ENCODE data around the gene GPAT3.
"Not testable (repeated sequence)": the region's sequence is repeated elsewhere in the genome, so short reads cannot be mapped to it uniquely, and the experiment has no call there.

GPAT3 gene

DNA sequence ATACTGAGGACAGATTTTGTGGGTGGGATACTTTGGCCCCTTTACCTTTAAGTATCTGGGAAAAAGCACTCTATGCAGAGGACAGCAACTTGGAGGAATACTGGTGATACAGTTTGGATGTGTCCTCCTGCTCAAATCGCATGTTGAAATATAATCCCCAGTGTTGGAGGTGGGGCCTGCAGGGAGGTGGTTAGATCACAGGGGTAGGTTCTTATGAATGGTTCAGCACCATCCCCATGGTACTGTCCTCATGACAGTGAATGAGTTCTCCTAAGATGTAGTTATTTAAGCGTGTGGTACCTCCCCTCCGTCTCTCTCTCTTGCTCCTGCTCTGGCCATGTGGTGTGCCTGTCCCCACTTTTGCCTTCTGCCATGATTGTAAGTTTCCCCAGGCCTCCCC lies 24.6 kb downstream of the GPAT3 start:
- Histone ChIP-seq H3K36me3 (replicated peaks) (no peaks in the 10 kb centered on the region; the same call in 1 of the 2 replicates), H3K4me3 (no peak overlapping the region), H3K27me3 (ENCODE audit: low read depth) (no peaks in the 10 kb centered on the region), H3K4me1 (no peaks in the 10 kb centered on the region), H3K9me3 (no peaks in the 10 kb centered on the region)
- in situ Hi-C loops (cut with MboI; ENCODE audit: low sequenced_read_pairs) = no loop called here
- DNase-seq (ENCODE audit: low spot score in 2 of 2) = no peak

DNA sequence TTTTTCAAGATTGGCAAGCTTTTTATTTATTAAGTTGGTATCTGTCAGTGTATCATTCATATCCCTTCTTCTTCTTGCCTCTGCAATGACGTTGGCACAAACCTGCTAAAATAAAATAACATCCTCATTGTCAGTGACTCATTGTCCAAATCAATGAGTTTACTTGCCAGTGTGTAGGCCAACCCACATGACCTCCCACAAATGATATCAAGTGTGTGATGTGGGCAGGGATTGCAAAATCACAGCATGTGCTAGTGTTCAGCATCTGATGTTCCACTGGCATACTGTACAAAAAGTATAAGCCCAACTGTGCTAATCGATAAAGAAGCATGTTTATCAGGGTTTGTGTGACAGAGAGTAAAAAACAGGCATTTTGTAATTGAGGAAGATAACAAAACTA lies 25.5 kb downstream of the GPAT3 start:
- DNase-seq (ENCODE audit: low spot score in 2 of 2) = no peak
- Histone ChIP-seq H3K27me3 (ENCODE audit: low read depth) (no peaks in the 10 kb centered on the region), H3K9me3 (no peaks in the 10 kb centered on the region), H3K36me3 (replicated peaks) (no peaks in the 10 kb centered on the region; the same call in 1 of the 2 replicates), H3K4me1 (no peaks in the 10 kb centered on the region), H3K4me3 (no peak overlapping the region)
- in situ Hi-C loops (cut with MboI; ENCODE audit: low sequenced_read_pairs) = no loop called here

DNA sequence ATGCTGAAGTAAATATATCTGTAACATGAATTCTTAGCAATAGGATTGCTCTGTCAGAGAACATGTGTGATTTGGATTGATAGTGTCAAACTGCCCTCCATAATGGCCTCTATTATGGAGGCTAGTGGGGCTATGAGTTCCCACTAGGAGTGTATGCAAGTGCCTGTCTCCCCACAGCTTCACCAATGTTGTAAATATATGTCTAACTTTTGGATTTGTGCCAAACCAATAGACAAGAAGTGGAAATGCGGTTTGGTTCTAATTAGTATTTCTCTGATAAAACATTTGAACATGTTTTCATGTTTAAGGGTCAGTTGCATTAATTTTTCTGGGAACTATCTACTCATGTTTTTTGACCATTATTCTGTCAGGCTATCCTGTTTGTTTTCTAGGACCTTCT lies 28.1 kb downstream of the GPAT3 start:
- Histone ChIP-seq H3K9me3 (no peaks in the 10 kb centered on the region), H3K4me3 (no peak overlapping the region), H3K36me3 (replicated peaks) (no peaks in the 10 kb centered on the region; the same call in 1 of the 2 replicates), H3K4me1 (no peaks in the 10 kb centered on the region), H3K27me3 (ENCODE audit: low read depth) (no peaks in the 10 kb centered on the region)
- no peak for DNase-seq (ENCODE audit: low spot score in 2 of 2)
- in situ Hi-C loops (cut with MboI; ENCODE audit: low sequenced_read_pairs) = no loop called here

DNA sequence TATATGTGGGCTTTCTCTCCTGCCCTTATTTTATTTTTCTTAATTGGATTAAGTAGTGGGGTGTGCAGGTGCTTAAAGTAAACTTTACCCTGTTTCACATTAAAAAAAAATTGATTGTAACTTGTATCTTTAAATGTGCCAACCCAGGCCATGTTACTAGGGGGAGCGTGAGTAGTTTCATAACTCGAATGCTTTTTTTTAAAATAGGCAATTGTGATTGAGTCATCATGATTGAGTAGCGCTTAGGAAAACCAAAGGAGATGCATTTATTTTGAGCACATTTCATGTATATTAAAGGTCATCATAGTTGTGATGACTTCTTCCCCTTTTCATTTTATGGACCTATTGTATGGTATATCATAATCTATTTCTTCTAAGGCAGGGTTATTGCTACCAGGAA lies 32.2 kb downstream of the GPAT3 start:
- H3K4me3 ChIP-seq = no peak overlapping the region
- DNase-seq (ENCODE audit: low spot score in 2 of 2) = no peak
- no peaks in the 10 kb centered on the region for H3K4me1 ChIP-seq
- H3K36me3 ChIP-seq (replicated peaks) = no peaks in the 10 kb centered on the region; the same call in 1 of the 2 replicates
- in situ Hi-C loops (cut with MboI; ENCODE audit: low sequenced_read_pairs) = no loop called here
- no peaks in the 10 kb centered on the region for H3K9me3 ChIP-seq
- no peaks in the 10 kb centered on the region for H3K27me3 ChIP-seq (ENCODE audit: low read depth)

DNA sequence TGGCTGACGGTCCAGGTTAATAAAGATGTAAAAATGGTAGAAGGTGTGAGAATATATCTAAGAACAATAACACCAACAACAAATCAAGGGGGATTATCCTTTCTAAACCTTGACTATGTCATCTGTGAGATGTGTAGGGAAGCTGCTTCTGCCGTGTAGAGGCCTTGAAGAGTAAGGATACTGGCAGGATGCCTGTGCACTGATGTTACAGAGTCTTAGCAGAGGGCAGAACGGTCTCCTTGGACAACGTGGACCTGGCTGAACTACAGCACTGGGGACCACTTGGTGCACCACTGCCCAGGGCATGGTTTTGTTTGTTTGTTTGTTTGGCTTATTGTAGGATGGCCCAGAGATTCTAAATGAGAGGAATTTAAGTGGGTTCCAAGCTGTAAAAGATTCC lies 33.5 kb downstream of the GPAT3 start:
- Histone ChIP-seq H3K27me3 (ENCODE audit: low read depth) (no peaks in the 10 kb centered on the region), H3K4me3 (no peak overlapping the region), H3K4me1 (no peaks in the 10 kb centered on the region), H3K9me3 (no peaks in the 10 kb centered on the region), H3K36me3 (replicated peaks) (no peaks in the 10 kb centered on the region; the same call in 1 of the 2 replicates)
- no peak for DNase-seq (ENCODE audit: low spot score in 2 of 2)
- in situ Hi-C loops (cut with MboI; ENCODE audit: low sequenced_read_pairs) = no loop called here

DNA sequence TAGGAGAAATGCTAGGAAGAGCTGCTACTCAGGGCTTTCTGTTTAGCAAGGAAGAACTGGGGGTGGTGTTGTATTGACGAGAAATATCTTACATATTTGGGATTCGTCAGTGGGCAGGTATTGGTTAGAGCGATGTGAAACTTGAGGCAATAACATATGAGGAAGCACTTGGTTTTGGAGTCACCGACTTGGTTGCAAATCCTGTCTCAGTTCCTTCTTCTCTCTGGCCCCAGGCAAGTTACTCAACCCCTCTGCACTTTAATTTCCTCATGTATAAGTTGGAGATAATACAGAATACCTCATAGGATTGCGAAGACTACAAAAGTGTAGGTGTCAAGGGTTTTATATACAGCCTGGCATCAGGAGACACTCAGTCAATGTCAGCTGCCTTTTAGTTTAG lies 34.1 kb downstream of the GPAT3 start:
- no peaks in the 10 kb centered on the region for H3K27me3 ChIP-seq (ENCODE audit: low read depth)
- H3K9me3 ChIP-seq = no peaks in the 10 kb centered on the region
- H3K4me1 ChIP-seq = no peaks in the 10 kb centered on the region
- in situ Hi-C loops (cut with MboI; ENCODE audit: low sequenced_read_pairs) = no loop called here
- no peak for DNase-seq (ENCODE audit: low spot score in 2 of 2)
- H3K36me3 ChIP-seq (replicated peaks) = no peaks in the 10 kb centered on the region; the same call in 1 of the 2 replicates
- no peak overlapping the region for H3K4me3 ChIP-seq

DNA sequence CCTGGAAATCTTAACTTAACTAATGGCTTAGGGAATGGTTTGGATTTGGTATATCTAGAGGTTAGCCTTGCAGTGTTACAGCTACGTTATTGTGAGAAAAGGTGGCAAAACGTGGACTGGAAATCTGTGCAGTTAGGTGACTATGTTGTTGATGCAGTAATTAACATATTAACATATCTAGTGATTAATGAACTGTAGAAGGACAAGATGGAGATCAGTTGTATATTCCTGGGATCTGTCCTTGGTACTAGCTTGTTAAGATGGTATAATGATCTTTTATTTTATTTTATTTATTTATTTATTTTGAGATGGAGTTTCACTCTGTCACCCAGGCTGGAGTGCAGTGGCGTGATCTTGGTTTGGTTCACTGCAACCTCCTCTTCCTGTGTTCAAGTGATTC lies 36.9 kb downstream of the GPAT3 start:
- Histone ChIP-seq H3K4me3 (no peak overlapping the region), H3K27me3 (ENCODE audit: low read depth) (no peaks in the 10 kb centered on the region), H3K36me3 (replicated peaks) (no peaks in the 10 kb centered on the region; the same call in 1 of the 2 replicates), H3K4me1 (no peaks in the 10 kb centered on the region), H3K9me3 (no peaks in the 10 kb centered on the region)
- in situ Hi-C loops (cut with MboI; ENCODE audit: low sequenced_read_pairs) = no loop called here
- no peak for DNase-seq (ENCODE audit: low spot score in 2 of 2)

DNA sequence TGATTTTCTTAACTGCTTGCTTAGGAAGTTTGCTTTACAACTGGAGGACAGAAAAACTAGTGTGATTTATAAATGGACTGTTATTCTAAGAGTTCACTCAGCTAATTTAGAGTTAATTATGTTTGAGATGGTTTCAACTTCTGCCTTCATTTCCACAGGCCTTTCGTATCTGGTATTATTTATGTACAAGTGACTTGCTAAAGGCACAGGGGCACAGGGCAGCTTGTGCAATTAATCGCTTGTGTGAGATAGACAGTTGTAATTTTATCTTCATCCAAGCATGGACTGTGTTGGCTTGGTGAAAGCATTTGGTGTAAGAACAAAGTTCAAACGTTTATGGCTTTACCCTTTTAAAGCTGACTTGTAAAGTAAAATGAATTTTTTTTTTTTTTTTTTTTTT lies 38.3 kb downstream of the GPAT3 start:
- Histone ChIP-seq H3K27me3 (ENCODE audit: low read depth) (no peaks in the 10 kb centered on the region), H3K36me3 (replicated peaks) (no peaks in the 10 kb centered on the region; the same call in 1 of the 2 replicates), H3K4me1 (no peaks in the 10 kb centered on the region), H3K9me3 (no peaks in the 10 kb centered on the region), H3K4me3 (no peak overlapping the region)
- in situ Hi-C loops (cut with MboI; ENCODE audit: low sequenced_read_pairs) = no loop called here
- no peak for DNase-seq (ENCODE audit: low spot score in 2 of 2)

DNA sequence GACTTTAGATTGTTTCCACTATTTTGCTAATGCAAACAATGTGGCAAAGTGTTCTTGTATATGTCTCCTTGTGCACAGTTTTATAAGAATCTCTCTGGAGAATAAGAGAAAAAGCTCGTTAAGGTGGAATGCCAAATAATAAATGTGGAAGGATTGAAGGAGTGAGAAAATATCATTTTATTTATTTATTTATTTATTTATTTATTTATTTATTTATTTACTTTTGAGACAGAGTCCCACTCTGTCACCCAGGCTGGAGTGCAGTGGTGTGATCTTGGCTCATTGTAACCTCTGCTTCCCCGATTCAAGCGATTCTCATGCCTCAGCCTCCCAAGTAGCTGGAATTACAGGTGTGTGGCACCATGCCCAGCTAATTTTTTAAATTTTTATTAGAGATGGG lies 40.3 kb downstream of the GPAT3 start:
- H3K9me3 ChIP-seq; H3K36me3 ChIP-seq (replicated peaks); in situ Hi-C loops (cut with MboI; ENCODE audit: low sequenced_read_pairs); H3K4me3 ChIP-seq; H3K4me1 ChIP-seq; DNase-seq (ENCODE audit: low spot score in 2 of 2); H3K27me3 ChIP-seq (ENCODE audit: low read depth): not testable (repeated sequence)

DNA sequence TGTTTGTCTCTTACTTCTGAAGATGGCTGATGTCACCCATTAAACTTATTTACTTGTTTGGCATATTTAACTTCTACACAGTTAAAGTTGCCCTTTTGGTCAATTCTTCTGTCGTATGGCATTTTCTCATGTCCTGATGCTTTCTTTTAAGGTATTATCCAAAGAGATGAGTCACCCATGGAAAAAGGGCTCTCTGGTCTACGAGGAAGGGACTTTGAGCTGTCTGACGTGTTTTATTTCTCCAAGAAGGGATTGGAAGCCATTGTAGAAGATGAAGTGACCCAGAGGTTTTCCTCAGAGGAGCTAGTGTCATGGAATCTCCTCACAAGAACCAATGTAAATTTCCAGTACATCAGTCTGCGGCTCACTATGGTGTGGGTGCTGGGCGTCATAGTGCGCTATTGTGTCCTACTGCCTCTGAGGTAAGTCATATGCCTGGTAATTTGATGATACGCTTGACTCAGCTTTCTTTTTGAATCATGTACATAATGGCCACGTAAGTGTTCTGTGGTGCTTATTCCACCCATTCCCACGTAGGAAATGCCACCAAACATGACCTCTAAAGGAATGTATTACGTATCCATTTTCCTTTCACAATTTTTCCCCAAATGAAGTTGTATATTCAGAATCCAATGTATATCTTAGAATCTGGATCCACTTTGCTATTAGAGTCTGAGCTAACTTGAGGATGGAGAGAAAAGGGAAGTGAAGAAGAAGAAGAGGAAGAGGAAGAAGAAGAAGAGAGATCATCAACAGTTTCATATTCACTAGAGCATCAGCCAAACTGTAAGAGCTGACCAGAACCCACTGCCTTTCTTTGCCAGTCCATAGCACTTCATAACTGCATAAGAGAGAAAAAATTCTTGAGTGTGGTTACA lies 45.7 kb downstream of the GPAT3 start:
- in situ Hi-C loops (cut with MboI; ENCODE audit: low sequenced_read_pairs) = no loop called here

DNA sequence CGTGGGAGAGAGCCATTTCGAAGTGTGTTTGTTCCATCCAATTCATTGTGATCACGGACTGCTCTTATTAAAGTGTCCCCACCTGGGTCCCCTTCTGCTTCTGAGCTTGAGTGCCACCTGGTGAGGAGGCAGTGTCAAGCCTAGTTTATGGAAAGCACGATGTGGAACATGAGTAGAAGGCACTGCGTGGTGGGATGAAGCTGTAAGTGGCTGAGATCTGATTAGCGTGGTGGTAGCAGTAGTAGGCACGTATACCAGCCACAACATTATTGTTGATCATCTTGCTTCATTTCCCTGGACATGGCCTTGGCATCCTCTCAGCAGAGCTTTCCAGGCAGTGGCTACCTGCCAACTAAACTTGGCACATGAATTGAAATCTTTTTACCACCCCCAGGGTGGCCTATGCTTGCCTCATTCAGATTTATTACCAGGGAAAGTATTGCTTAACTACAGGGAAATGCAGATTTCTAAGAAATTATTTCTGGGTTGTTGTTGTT lies 46.4 kb downstream of the GPAT3 start:
- in situ Hi-C loops (cut with MboI; ENCODE audit: low sequenced_read_pairs) = no loop called here
- Histone ChIP-seq H3K4me3 (no peak overlapping the region), H3K9me3 (no peaks in the 10 kb centered on the region), H3K27me3 (ENCODE audit: low read depth) (no peaks in the 10 kb centered on the region), H3K4me1 (peaks cover 3% of the 10 kb centered on the region), H3K36me3 (replicated peaks) (no peaks in the 10 kb centered on the region)
- no peak for DNase-seq (ENCODE audit: low spot score in 2 of 2)

More for the DNA sequence above, 45.7 kb downstream of the GPAT3 start:
- Histone ChIP-seq H3K27me3 (ENCODE audit: low read depth) (no peaks in the 10 kb centered on the region), H3K36me3 (replicated peaks) (no peaks in the 10 kb centered on the region), H3K4me1 (peaks cover 3% of the 10 kb centered on the region), H3K9me3 (no peaks in the 10 kb centered on the region), H3K4me3 (no peak overlapping the region)
- no peak for DNase-seq (ENCODE audit: low spot score in 2 of 2)

DNA sequence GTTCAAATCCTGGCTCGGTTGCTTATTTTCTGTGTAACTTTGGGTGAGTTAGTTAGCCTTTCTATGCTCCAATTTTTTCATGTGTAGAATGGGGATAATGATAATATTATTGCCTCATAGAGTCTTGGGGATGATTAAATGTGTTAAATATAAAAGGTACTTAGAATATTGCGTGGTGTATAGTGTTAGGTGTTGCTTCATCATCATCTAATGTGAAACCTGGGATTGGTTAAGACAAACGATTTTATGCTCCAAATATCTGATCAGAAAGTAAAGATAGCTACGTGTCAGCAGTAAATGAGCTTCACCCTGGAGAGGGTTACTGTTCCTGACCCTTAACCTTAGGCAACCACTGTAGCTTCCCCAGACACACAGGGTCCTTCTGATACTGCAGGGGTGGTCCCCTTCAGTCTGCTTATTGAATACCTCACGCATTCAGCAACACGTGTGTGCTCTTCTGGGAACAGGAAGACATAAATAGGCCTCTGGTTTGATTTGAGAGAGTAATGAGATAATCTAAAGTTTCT lies 50.1 kb downstream of the GPAT3 start:
- no peaks in the 10 kb centered on the region for H3K36me3 ChIP-seq (replicated peaks)
- H3K9me3 ChIP-seq = no peaks in the 10 kb centered on the region
- H3K4me1 ChIP-seq = peaks cover 3% of the 10 kb centered on the region
- no peak for DNase-seq (ENCODE audit: low spot score in 2 of 2)
- no peak overlapping the region for H3K4me3 ChIP-seq
- H3K27me3 ChIP-seq (ENCODE audit: low read depth) = no peaks in the 10 kb centered on the region
- in situ Hi-C loops (cut with MboI; ENCODE audit: low sequenced_read_pairs) = no loop called here

DNA sequence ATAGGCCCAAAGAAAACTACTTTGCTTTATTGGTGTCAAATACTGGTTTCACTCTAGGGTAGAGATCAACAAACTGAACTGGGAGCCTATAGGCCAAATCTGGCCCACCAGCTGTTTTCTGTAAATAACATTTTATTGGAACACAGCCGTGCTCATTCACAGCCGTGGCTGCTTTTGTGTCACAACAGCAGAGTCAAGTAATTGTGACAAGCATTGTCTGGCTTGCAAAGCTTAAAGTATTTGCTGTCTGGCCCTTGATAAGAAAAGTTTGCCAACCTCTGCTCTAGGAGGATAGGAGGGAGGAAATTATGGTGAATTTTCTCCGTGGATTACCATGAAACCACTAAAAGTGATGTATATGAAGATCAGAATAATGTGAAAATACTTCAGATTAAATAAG lies 53.4 kb downstream of the GPAT3 start:
- DNase-seq (ENCODE audit: low spot score in 2 of 2) = no peak
- Histone ChIP-seq H3K36me3 (replicated peaks) (peaks cover under 1% of the 10 kb centered on the region; the same call in 1 of the 2 replicates), H3K4me1 (no peaks in the 10 kb centered on the region), H3K27me3 (ENCODE audit: low read depth) (no peaks in the 10 kb centered on the region), H3K9me3 (no peaks in the 10 kb centered on the region), H3K4me3 (no peak overlapping the region)
- in situ Hi-C loops (cut with MboI; ENCODE audit: low sequenced_read_pairs) = no loop called here

DNA sequence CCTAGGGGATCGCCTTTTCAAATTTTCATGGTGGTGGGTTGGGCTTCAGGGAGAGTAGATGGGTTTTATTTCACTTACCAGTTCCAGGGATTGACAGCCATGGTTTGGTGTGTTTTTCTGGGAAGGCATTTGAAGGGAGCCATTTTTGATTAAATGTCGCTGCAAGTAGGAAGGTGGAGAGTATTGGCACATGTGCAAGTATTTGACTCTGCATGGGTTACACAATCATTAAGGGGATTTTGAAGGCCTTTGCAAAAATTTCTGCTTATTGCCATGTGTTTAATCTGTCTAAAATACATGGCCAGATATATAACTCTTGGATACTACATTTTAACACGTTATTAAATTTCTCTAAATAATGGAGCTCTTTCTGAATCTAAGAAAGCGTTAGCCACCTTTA lies 55.1 kb downstream of the GPAT3 start:
- Histone ChIP-seq H3K36me3 (replicated peaks) (peaks cover 4% of the 10 kb centered on the region; the same call in 1 of the 2 replicates), H3K4me3 (no peak overlapping the region), H3K9me3 (no peaks in the 10 kb centered on the region), H3K27me3 (ENCODE audit: low read depth) (no peaks in the 10 kb centered on the region), H3K4me1 (no peaks in the 10 kb centered on the region)
- in situ Hi-C loops (cut with MboI; ENCODE audit: low sequenced_read_pairs) = no loop called here
- no peak for DNase-seq (ENCODE audit: low spot score in 2 of 2)
